ENCODE results near the gene GRIK4. TPM values are rescaled to one million over a fixed set of nuclear protein-coding genes. Genes with fewer than 3 reads are reported as not detected.

GRIK4 gene
- total and polyA plus RNA-seq, 9 of the 15 experiments (the other 6 are each of a cell fraction or from before 2014, with no cell fraction given), result not detected

DNA sequence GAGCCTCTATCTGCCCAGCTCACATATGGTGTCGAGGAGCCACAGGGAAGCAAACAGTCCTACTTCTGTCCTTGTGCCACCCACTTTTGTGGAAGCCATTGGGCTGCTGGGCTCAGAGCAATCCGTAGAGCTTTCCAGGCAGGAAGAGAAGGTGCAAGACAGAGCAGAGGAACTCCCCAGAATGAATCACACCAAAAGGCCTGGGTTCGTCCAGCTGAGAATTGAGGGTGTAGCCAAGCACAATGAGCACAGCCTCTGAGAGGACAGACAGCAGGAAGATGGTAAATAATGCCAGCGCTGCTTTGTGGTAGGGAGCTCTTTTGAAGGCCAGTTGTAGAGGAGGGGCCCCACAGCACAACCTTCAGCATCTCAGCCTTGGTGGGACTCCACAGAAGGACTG, 237.8 kb downstream of the GRIK4 start:
- Histone ChIP-seq H3K4me3 (no peak overlapping the region), H3K4me2 (ENCODE audit: insufficient read depth, low read length) (no peak overlapping the region), H3K9ac (ENCODE audit: insufficient read depth in 1 of 2, low read depth in 2 of 2, low read length in 2 of 2) (no peak overlapping the region), H3K9me1 (ENCODE audit: control insufficient read depth, insufficient read depth, low read length) (no peaks in the 10 kb centered on the region), H3K79me2 (ENCODE audit: control insufficient read depth, insufficient read depth, low read length) (no peaks in the 10 kb centered on the region), H2AFZ (ENCODE audit: low read depth, low read length) (no peak overlapping the region), H3K27me3 (ENCODE audit: control insufficient read depth in 2 of 2, insufficient read depth in 2 of 2, low read length in 2 of 2) (peaks cover 0 to 17% of the 10 kb centered on the region in 2 experiments; a peak in 2 of 5 replicates), H3K36me3 (ENCODE audit: control insufficient read depth, insufficient read depth, low read length) (no peaks in the 10 kb centered on the region), H4K20me1 (replicated peaks; ENCODE audit: control insufficient read depth, insufficient read depth, low read length) (peaks cover 5% of the 10 kb centered on the region; the same call in 1 of the 2 replicates), H3K27ac (ENCODE audit: extremely low read depth, low read depth, low read length) (no peak overlapping the region), H3K9me3 (replicated peaks; ENCODE audit: control insufficient read depth, insufficient read depth, low read depth, low read length) (no peaks in the 10 kb centered on the region), H3K4me1 (replicated peaks in 1 of 2; ENCODE audit: control insufficient read depth in 2 of 2, insufficient read depth in 2 of 2, low read length in 2 of 2) (no peaks in the 10 kb centered on the region)
- POLR2A ChIA-PET, result no interaction called here
- FAIRE-seq (no peak), DNase-seq (ENCODE audit: extremely low read depth in 1 of 4, low spot score in 3 of 4) (no peak), ATAC-seq (no peak)
- TF ChIP-seq MYC (IDR thresholded peaks at IDR 0.05; ENCODE audit: low read depth, low read length) (no peak), MYC (CRISPR knock-in tag; IDR thresholded peaks at IDR 0.05; ENCODE audit: borderline replicate concordance, low read depth) (no peak), XRCC4 (IDR thresholded peaks at IDR 0.05; ENCODE audit: extremely low read depth, insufficient read depth, insufficient read length) (no peak), HOXB6 (CRISPR knock-in tag; IDR thresholded peaks at IDR 0.05; ENCODE audit: borderline replicate concordance) (no peak), CCNT2 (IDR thresholded peaks at IDR 0.05; ENCODE audit: borderline replicate concordance, extremely low read depth, insufficient read length, low read depth, low read length) (no peak), SMAD4 (CRISPR knock-in tag; conservative IDR thresholded peaks at IDR 0.05) (no peak), THRAP3 (IDR thresholded peaks at IDR 0.05; ENCODE audit: borderline replicate concordance) (no peak), SRSF1 (IDR thresholded peaks at IDR 0.05; ENCODE audit: low read depth, low read length) (no peak), HDAC2 (IDR thresholded peaks at IDR 0.05) (no peak), TOE1 (IDR thresholded peaks at IDR 0.05; ENCODE audit: borderline replicate concordance) (no peak), TOE1 (CRISPR knock-in tag; IDR thresholded peaks at IDR 0.05; ENCODE audit: borderline replicate concordance, low read depth) (no peak), ZNF174 (CRISPR knock-in tag; IDR thresholded peaks at IDR 0.05) (no peak), NFE2 (IDR thresholded peaks at IDR 0.05; ENCODE audit: low read depth) (no peak), MTA3 (IDR thresholded peaks at IDR 0.05; ENCODE audit: borderline replicate concordance) (no peak), ZBTB17 (CRISPR knock-in tag; IDR thresholded peaks at IDR 0.05) (no peak), ZNF165 (CRISPR knock-in tag; IDR thresholded peaks at IDR 0.05; ENCODE audit: borderline replicate concordance) (no peak)
- TF ChIP-seq, protein P1, sequence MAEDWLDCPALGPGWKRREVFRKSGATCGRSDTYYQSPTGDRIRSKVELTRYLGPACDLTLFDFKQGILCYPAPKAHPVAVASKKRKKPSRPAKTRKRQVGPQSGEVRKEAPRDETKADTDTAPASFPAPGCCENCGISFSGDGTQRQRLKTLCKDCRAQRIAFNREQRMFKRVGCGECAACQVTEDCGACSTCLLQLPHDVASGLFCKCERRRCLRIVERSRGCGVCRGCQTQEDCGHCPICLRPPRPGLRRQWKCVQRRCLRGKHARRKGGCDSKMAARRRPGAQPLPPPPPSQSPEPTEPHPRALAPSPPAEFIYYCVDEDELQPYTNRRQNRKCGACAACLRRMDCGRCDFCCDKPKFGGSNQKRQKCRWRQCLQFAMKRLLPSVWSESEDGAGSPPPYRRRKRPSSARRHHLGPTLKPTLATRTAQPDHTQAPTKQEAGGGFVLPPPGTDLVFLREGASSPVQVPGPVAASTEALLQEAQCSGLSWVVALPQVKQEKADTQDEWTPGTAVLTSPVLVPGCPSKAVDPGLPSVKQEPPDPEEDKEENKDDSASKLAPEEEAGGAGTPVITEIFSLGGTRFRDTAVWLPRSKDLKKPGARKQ (CRISPR knock-in tag; IDR thresholded peaks at IDR 0.05), result no peak
- TF ChIP-seq, protein P2, sequence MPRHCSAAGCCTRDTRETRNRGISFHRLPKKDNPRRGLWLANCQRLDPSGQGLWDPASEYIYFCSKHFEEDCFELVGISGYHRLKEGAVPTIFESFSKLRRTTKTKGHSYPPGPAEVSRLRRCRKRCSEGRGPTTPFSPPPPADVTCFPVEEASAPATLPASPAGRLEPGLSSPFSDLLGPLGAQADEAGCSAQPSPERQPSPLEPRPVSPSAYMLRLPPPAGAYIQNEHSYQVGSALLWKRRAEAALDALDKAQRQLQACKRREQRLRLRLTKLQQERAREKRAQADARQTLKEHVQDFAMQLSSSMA (CRISPR knock-in tag; IDR thresholded peaks at IDR 0.05), result no peak
- CTCF ChIA-PET (ENCODE audit: low intra/inter-chr PET ratio), result no interaction called here
- in situ Hi-C loops (cut with MboI), result no loop called here
- no TSS peak for BruUV-seq (replicated peaks)
- intact Hi-C loops (cut with micrococcal nuclease), result no loop called here
- 0% methylated on average over 4 of the region's 4 CpGs for WGBS (ENCODE audit: insufficient coverage, low coverage, missing lambda C conversion rate)

Data from K562 (cell line).